Vagina (tissue), 2 donors: Measurements from ENCODE around the gene RPTOR.

Experiments used
- POLR2A ChIP-seq, 2 donors: fragments of 450-650 bp; IDR thresholded peaks; one replicate each; pipeline ENCODE4 v1.6.1; 2017; ENCODE audit warnings: antibody characterized with exemption in 2 of 2, mild to moderate bottlenecking in 2 of 2, moderate library complexity in 2 of 2
- POLR2AphosphoS5 ChIP-seq, 2 donors: sonication (generic); formaldehyde crosslinking; IDR thresholded peaks; one replicate each; pipeline ENCODE4 v1.9.0; 2017; ENCODE audit warnings: antibody characterized with exemption in 2 of 2, mild to moderate bottlenecking in 2 of 2, low read depth in 1 of 2; ENCODE audit not compliant: insufficient read depth in 1 of 2

DNA sequence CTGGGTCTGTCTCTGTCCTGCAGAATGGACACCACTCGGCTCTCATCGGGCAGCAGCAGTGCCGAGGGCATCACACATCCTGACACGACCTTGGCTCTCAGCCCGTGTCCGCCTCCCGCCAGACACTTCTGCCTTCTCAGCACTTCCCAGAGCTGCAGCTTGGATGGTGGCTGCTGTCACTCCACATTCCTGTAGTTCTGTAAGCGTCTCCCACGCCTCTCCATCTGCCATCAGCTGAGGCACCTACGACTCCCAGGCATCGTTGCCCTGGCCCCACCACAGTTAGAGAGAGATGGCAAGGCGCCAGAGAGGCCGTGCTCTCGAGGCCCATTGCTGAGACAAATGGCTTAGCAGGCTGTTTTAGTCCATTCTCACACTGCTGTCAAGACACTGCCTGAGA is 251.1 kb downstream of the RPTOR start:
- TF ChIP-seq POLR2A (IDR thresholded peaks at IDR 0.05) = no peak
- TF ChIP-seq POLR2AphosphoS5 (IDR thresholded peaks at IDR 0.05; ENCODE audit: insufficient read depth in 1 of 2, low read depth in 1 of 2) = no peak
